SK-N-SH (cell line): ENCODE data around the gene LIN52. TPM values are rescaled to one million over a fixed set of nuclear protein-coding genes. Genes with fewer than 3 reads are reported as not detected.
A peak's percentile ranks its signal among the peaks of the same experiment; 100 is the strongest.

Experiments
- CTCF ChIA-PET: fragments of 300-600, 350-600 bp; formaldehyde crosslinking; extraction: SDS; loops from one replicate; lab custom pipeline; 2021; lab: Yijun Ruan, JAX
- POLR2A ChIA-PET: fragments of 350-600 bp; sonication (Branson Sonifier 250); formaldehyde crosslinking; extraction: SDS; loops from one replicate; lab custom pipeline; 2020; ENCODE audit warnings: antibody characterized with exemption, inconsistent platforms; lab: Yijun Ruan, JAX
- DNase-seq: peaks from one replicate; pipeline ENCODE4 v3.0.0; 2012
- H2AFZ ChIP-seq: fragments of 200-600 bp; sonication (generic); 2 replicates; pipeline ENCODE4 v1.8.1; 2016; ENCODE audit warnings: antibody characterized with exemption, mild to moderate bottlenecking, low read depth
- H3F3A ChIP-seq: fragments of 200-600 bp; sonication (generic); replicated peaks from 2 replicates; pipeline ENCODE3; 2016; ENCODE audit warnings: antibody characterized with exemption, mild to moderate bottlenecking; ENCODE audit not compliant: insufficient read depth
- H3K27ac ChIP-seq, 2 experiments: fragments of 200-500 bp in 1 of 2; fragments of 200-600 bp in 1 of 2; sonication (Bioruptor generic) in 1 of 2; sonication (generic), shearing (Covaris generic) in 1 of 2; 2 replicates each; pipeline versions ENCODE4 v1.5.1 to v1.6.1; 2014 to 2016; ENCODE audit warnings: low read depth in 2 of 2, inconsistent platforms in 1 of 2, low read length in 1 of 2, mild to moderate bottlenecking in 1 of 2, mixed read lengths in 1 of 2
- H3K27me3 ChIP-seq: fragments of 200-600 bp; sonication (generic), shearing (Covaris generic); 2 replicates; pipeline ENCODE4 v1.6.1; 2016; ENCODE audit warnings: mixed run types; ENCODE audit not compliant: insufficient read depth
- H3K36me3 ChIP-seq, 2 experiments: fragments of 200-500 bp in 1 of 2; fragments of 200-600 bp in 1 of 2; sonication (Bioruptor generic) in 1 of 2; sonication (generic) in 1 of 2; replicated peaks in 1 of 2; 2 replicates each; pipeline versions ENCODE3 to v1.5.1; 2014 to 2016; ENCODE audit warnings: low read length in 1 of 2, mild to moderate bottlenecking in 1 of 2; ENCODE audit not compliant: insufficient read depth in 2 of 2, control insufficient read depth in 1 of 2
- H3K4me1 ChIP-seq, 2 experiments: fragments of 200-500 bp in 1 of 2; fragments of 200-600 bp in 1 of 2; sonication (Bioruptor generic) in 1 of 2; sonication (generic), shearing (Covaris generic) in 1 of 2; 2 replicates each; pipeline versions ENCODE4 v1.5.1 to v1.6.1; 2014 to 2016; ENCODE audit warnings: low read depth in 1 of 2, low read length in 1 of 2, mixed run types in 1 of 2; ENCODE audit not compliant: insufficient read depth in 2 of 2, control insufficient read depth in 1 of 2
- H3K4me2 ChIP-seq: fragments of 200-600 bp; sonication (generic), shearing (Covaris generic); 2 replicates; pipeline ENCODE4 v1.6.1; 2017; ENCODE audit warnings: mixed run types
- H3K4me3 ChIP-seq, 2 experiments: fragments of 200-500 bp in 1 of 2; fragments of 200-600 bp in 1 of 2; sonication (Bioruptor generic) in 1 of 2; sonication (generic), shearing (Covaris generic) in 1 of 2; 2 replicates each; pipeline versions ENCODE4 v1.5.1 to v1.8.1; 2014 to 2016; ENCODE audit warnings: low read depth in 2 of 2, inconsistent platforms in 1 of 2, low read length in 1 of 2, mild to moderate bottlenecking in 1 of 2, mixed read lengths in 1 of 2, moderate library complexity in 1 of 2
- H3K79me2 ChIP-seq: fragments of 200-600 bp; sonication (generic); 2 replicates; pipeline ENCODE4 v1.8.1; 2017; ENCODE audit warnings: mild to moderate bottlenecking; ENCODE audit not compliant: insufficient read depth
- H3K9ac ChIP-seq: fragments of 200-600 bp; sonication (generic); 2 replicates; pipeline ENCODE4 v1.6.1; 2017; ENCODE audit warnings: mixed run types
- H3K9me2 ChIP-seq: fragments of 200-600 bp; sonication (generic); 2 replicates; pipeline ENCODE4 v1.6.1; 2017; ENCODE audit warnings: mixed run types
- H3K9me3 ChIP-seq: fragments of 200-600 bp; sonication (generic); 2 replicates; pipeline ENCODE4 v1.6.1; 2017; ENCODE audit warnings: mixed run types, mild to moderate bottlenecking, moderate library complexity
- H4K20me1 ChIP-seq: fragments of 200-600 bp; sonication (generic); 2 replicates; pipeline ENCODE4 v1.6.1; 2017; ENCODE audit warnings: mild to moderate bottlenecking, mixed run types; ENCODE audit not compliant: insufficient read depth
- CHD2 ChIP-seq: fragments of 150-350 bp; IDR thresholded peaks from 2 replicates; pipeline ENCODE4 v1.6.1; 2018; ENCODE audit warnings: low read length; ENCODE audit not compliant: partially characterized antibody
- CTCF ChIP-seq: fragments of 200-600 bp; sonication (generic); IDR thresholded peaks from 2 replicates; pipeline ENCODE4 v1.6.1; 2017; ENCODE audit warnings: antibody characterized with exemption, mild to moderate bottlenecking, moderate library complexity
- FOSL2 ChIP-seq: IDR thresholded peaks from 2 replicates; pipeline ENCODE4 v1.4.0; 2012; ENCODE audit warnings: low read depth, mild to moderate bottlenecking, moderate library complexity, borderline replicate concordance
- MXI1 ChIP-seq: IDR thresholded peaks from 2 replicates; pipeline ENCODE4 v1.6.1; 2012; ENCODE audit warnings: mild to moderate bottlenecking, low read depth, low read length, improper control_type of control experiment
- RAD21 ChIP-seq: IDR thresholded peaks from 2 replicates; pipeline ENCODE4 v1.6.1; 2012; ENCODE audit warnings: mild to moderate bottlenecking, low read length
- REST ChIP-seq: IDR thresholded peaks from 2 replicates; pipeline ENCODE4 v1.6.1; 2012; ENCODE audit warnings: mild to moderate bottlenecking, low read depth, low read length, moderate library complexity
- RFX5 ChIP-seq: IDR thresholded peaks from 2 replicates; pipeline ENCODE4 v1.6.1; 2012; ENCODE audit warnings: mild to moderate bottlenecking, improper control_type of control experiment, low read length
- TCF12 ChIP-seq: IDR thresholded peaks from 2 replicates; pipeline ENCODE4 v1.4.0; 2012
- TEAD4 ChIP-seq: IDR thresholded peaks from 2 replicates; pipeline ENCODE4 v1.4.0; 2012; ENCODE audit warnings: mild to moderate bottlenecking, borderline replicate concordance; ENCODE audit not compliant: insufficient read depth
- ZBTB33 ChIP-seq: IDR thresholded peaks from 2 replicates; pipeline ENCODE4 v1.4.0; 2012; ENCODE audit warnings: low read depth, borderline replicate concordance
- WGBS: methylation state at CpG from one replicate; pipeline ENCODE4 v1.1.6; 2017; ENCODE audit warnings: low lambda C conversion rate; 5-methylcytosine and 5-hydroxymethylcytosine counted together
- polyA plus RNA-seq, 3 experiments: library from polyadenylated mRNA; depleted of rRNA; stranded (reverse); fragments of >200 nt; gene quantifications; 2 replicates each; pipeline ENCODE4 v1.2.3, GENCODE V29; 2012

Gene LIN52
- polyA plus RNA-seq, 1 of the 3 experiments (the other 2 are of a cell fraction), result 4.9 TPM

- H3K9me3 ChIP-seq, result no peaks in the 10 kb centered on the region
- H3K9ac ChIP-seq, result no peak overlapping the region
- H3K4me3 ChIP-seq, result no peak overlapping the region; a peak in 1 of 4 replicates
- TF ChIP-seq TEAD4 (no peak), MXI1 (no peak), CTCF (peak; percentile 79), ZBTB33 (no peak), FOSL2 (no peak), RAD21 (peak; percentile 73), REST (no peak), TCF12 (no peak), CHD2 (no peak), RFX5 (no peak)
- POLR2A ChIA-PET, result no interaction called here
- no peak overlapping the region for H3K4me2 ChIP-seq
- H3F3A ChIP-seq, result peaks cover 17% of the 10 kb centered on the region
- CTCF ChIA-PET, result interaction anchor here (0.5 to 2.5 kb wide), 6 partner anchors 10 to 393 kb away, joined by 3 to 17 read pairs (median 3); partner anchors contain the start of gene DNAL1
- H3K36me3 ChIP-seq, result peaks cover 0 to 6% of the 10 kb centered on the region in 2 experiments
- no peaks in the 10 kb centered on the region for H3K4me1 ChIP-seq
- H2AFZ ChIP-seq, result no peak overlapping the region
- H3K79me2 ChIP-seq, result no peaks in the 10 kb centered on the region
- no peaks in the 10 kb centered on the region for H4K20me1 ChIP-seq
- WGBS, result 69% methylated on average over 3 of the region's 3 CpGs
- H3K9me2 ChIP-seq, result no peaks in the 10 kb centered on the region
- DNase-seq, result peak; percentile 53
- no peaks in the 10 kb centered on the region for H3K27me3 ChIP-seq
- no peak overlapping the region for H3K27ac ChIP-seq
Observed at GRCh38 chr14:74038020-74038859, 46.5 kb upstream of the LIN52 start.
